H9 (cell line): Measurements from ENCODE around the gene CCDC69. TPM values are rescaled to one million over a fixed set of nuclear protein-coding genes. Genes with fewer than 3 reads are reported as not detected.

ENCODE experiments used
- DNase-seq: peaks from one replicate; pipeline ENCODE4 v3.0.0-alpha.2; 2017
- H2AFZ ChIP-seq: one replicate; pipeline ENCODE4 v1.6.1; 2013; ENCODE audit warnings: mild to moderate bottlenecking, low read length, control low read depth, moderate library complexity
- H2AK5ac ChIP-seq: 2 replicates; pipeline ENCODE4 v1.6.1; 2013; ENCODE audit warnings: low read length, control low read depth, mixed read lengths; ENCODE audit not compliant: insufficient read length
- H2BK120ac ChIP-seq: one replicate; pipeline ENCODE4 v1.6.1; 2013; ENCODE audit warnings: low read depth, mild to moderate bottlenecking, low read length, control low read depth, inconsistent platforms; ENCODE audit not compliant: poor library complexity, severe bottlenecking
- H2BK12ac ChIP-seq: 2 replicates; pipeline ENCODE4 v1.6.1; 2013; ENCODE audit warnings: low read length, control low read depth, mixed read lengths, low read depth; ENCODE audit not compliant: insufficient read length
- H2BK15ac ChIP-seq: 2 replicates; pipeline ENCODE4 v1.6.1; 2013; ENCODE audit warnings: low read depth, low read length, control low read depth
- H2BK20ac ChIP-seq: one replicate; pipeline ENCODE4 v1.6.1; 2013; ENCODE audit warnings: low read depth, mild to moderate bottlenecking, low read length, control low read depth, inconsistent platforms; ENCODE audit not compliant: poor library complexity, severe bottlenecking
- H2BK5ac ChIP-seq: 2 replicates; pipeline ENCODE4 v1.6.1; 2013; ENCODE audit warnings: low read length, control low read depth, mixed read lengths; ENCODE audit not compliant: insufficient read length
- H3K14ac ChIP-seq: 2 replicates; pipeline ENCODE4 v1.6.1; 2013; ENCODE audit warnings: low read length, control low read depth; ENCODE audit not compliant: insufficient read depth
- H3K18ac ChIP-seq: 2 replicates; pipeline ENCODE4 v1.6.1; 2013; ENCODE audit warnings: low read depth, mild to moderate bottlenecking, mixed read lengths, low read length, control low read depth; ENCODE audit not compliant: insufficient read length
- H3K23ac ChIP-seq: 2 replicates; pipeline ENCODE4 v1.6.1; 2013; ENCODE audit warnings: low read length, control low read depth, mixed read lengths, low read depth; ENCODE audit not compliant: insufficient read length
- H3K23me2 ChIP-seq: 2 replicates; pipeline ENCODE4 v1.6.1; 2013; ENCODE audit warnings: low read depth, mild to moderate bottlenecking, mixed read lengths, low read length, control low read depth; ENCODE audit not compliant: insufficient read length, poor library complexity, severe bottlenecking
- H3K27ac ChIP-seq: 2 replicates; pipeline ENCODE4 v1.5.1; 2013; ENCODE audit warnings: low read length, control low read depth, mixed read lengths, low read depth; ENCODE audit not compliant: insufficient read length
- H3K27me3 ChIP-seq: 2 replicates; pipeline ENCODE4 v1.6.1; 2013; ENCODE audit warnings: low read length, control low read depth, inconsistent platforms; ENCODE audit not compliant: insufficient read depth
- H3K4ac ChIP-seq: 2 replicates; pipeline ENCODE4 v1.6.1; 2013; ENCODE audit warnings: low read depth, mild to moderate bottlenecking, control low read depth, inconsistent platforms, low read length, moderate library complexity
- H3K4me1 ChIP-seq: 2 replicates; pipeline ENCODE4 v1.6.1; 2013; ENCODE audit warnings: low read length, control low read depth, inconsistent platforms; ENCODE audit not compliant: insufficient read depth
- H3K4me2 ChIP-seq: 2 replicates; pipeline ENCODE4 v1.6.1; 2013; ENCODE audit warnings: low read length, control low read depth, mixed read lengths; ENCODE audit not compliant: insufficient read length, insufficient read depth
- H3K56ac ChIP-seq: 2 replicates; pipeline ENCODE4 v1.6.1; 2013; ENCODE audit warnings: low read depth, mild to moderate bottlenecking, mixed read lengths, low read length, control low read depth; ENCODE audit not compliant: insufficient read length
- H3K79me1 ChIP-seq: 2 replicates; pipeline ENCODE4 v1.6.1; 2013; ENCODE audit warnings: low read depth, mild to moderate bottlenecking, moderate library complexity, low read length, control low read depth, inconsistent platforms; ENCODE audit not compliant: insufficient read depth, poor library complexity, severe bottlenecking
- H3K79me2 ChIP-seq: 2 replicates; pipeline ENCODE4 v1.6.1; 2013; ENCODE audit warnings: low read length, control low read depth, inconsistent platforms; ENCODE audit not compliant: insufficient read depth
- H3K9ac ChIP-seq: 2 replicates; pipeline ENCODE4 v1.6.1; 2013; ENCODE audit warnings: low read length, control low read depth, mixed read lengths; ENCODE audit not compliant: insufficient read length; ENCODE audit errors: extremely low read depth
- H3K9me3 ChIP-seq: one replicate; pipeline ENCODE4 v1.6.1; 2013; ENCODE audit warnings: low read depth, low read length, inconsistent platforms; ENCODE audit not compliant: control insufficient read depth
- H3T11ph ChIP-seq: one replicate; pipeline ENCODE4 v1.6.1; 2013; ENCODE audit warnings: mild to moderate bottlenecking, low read length, control low read depth, inconsistent platforms
- H4K20me1 ChIP-seq: one replicate; pipeline ENCODE4 v1.6.1; 2013; ENCODE audit not compliant: control insufficient read depth, insufficient read length, insufficient read depth
- H4K5ac ChIP-seq: 2 replicates; pipeline ENCODE4 v1.6.1; 2013; ENCODE audit warnings: low read depth, mild to moderate bottlenecking, mixed read lengths, low read length, control low read depth; ENCODE audit not compliant: insufficient read length
- H4K8ac ChIP-seq: replicated peaks from 2 replicates; pipeline ENCODE4 v1.6.1; 2013; ENCODE audit warnings: low read length, control low read depth, mixed read lengths, low read depth; ENCODE audit not compliant: insufficient read length
- H4K91ac ChIP-seq: 2 replicates; pipeline ENCODE4 v1.6.1; 2013; ENCODE audit warnings: low read depth, mild to moderate bottlenecking, moderate library complexity, mixed read lengths, low read length, control low read depth; ENCODE audit not compliant: insufficient read length
- H3K27ac Mint-ChIP-seq, 3 experiments: 2 replicates in 2 of 3; 3 replicates in 1 of 3; pipeline ENCODE4 v1.8.0; 2020 to 2021; ENCODE audit warnings: mixed read lengths in 3 of 3, mild to moderate bottlenecking in 1 of 3, moderate library complexity in 1 of 3
- H3K27me3 Mint-ChIP-seq: 2 replicates; pipeline ENCODE4 v1.8.0; 2021; ENCODE audit warnings: low read depth, mild to moderate bottlenecking, moderate library complexity, mixed read lengths
- H3K36me3 Mint-ChIP-seq, 3 experiments: 2 replicates in 2 of 3; 3 replicates in 1 of 3; pipeline ENCODE4 v1.8.0; 2020 to 2021; ENCODE audit warnings: low read depth in 3 of 3, mixed read lengths in 3 of 3; ENCODE audit not compliant: insufficient read depth in 1 of 3
- H3K4me1 Mint-ChIP-seq, 2 experiments: 2 replicates each; pipeline ENCODE4 v1.8.0; 2020; ENCODE audit warnings: mixed read lengths in 2 of 2
- H3K4me3 Mint-ChIP-seq, 2 experiments: 2 replicates in 1 of 2; 3 replicates in 1 of 2; pipeline ENCODE4 v1.8.0; 2020 to 2021; ENCODE audit warnings: mild to moderate bottlenecking in 2 of 2, mixed read lengths in 2 of 2, moderate library complexity in 1 of 2
- H3K9me3 Mint-ChIP-seq, 2 experiments: 2 replicates in 1 of 2; 3 replicates in 1 of 2; pipeline ENCODE4 v1.8.0; 2020; ENCODE audit warnings: mild to moderate bottlenecking in 2 of 2, mixed read lengths in 2 of 2, moderate library complexity in 1 of 2
- CTCF ChIP-seq: fragments of 200-600 bp; sonication (generic); conservative IDR thresholded peaks from 3 replicates; pipeline ENCODE4 v1.8.0; 2021; ENCODE audit warnings: antibody characterized with exemption, mild to moderate bottlenecking
- WGBS: extraction: QIAGEN DNeasy Blood & Tissue Kit; methylation state at CpG from one replicate; pipeline ENCODE4 v1.1.7; 2013; ENCODE audit warnings: missing lambda C conversion rate, low lambda C conversion rate, mixed read lengths; ENCODE audit not compliant: insufficient read length; ENCODE audit errors: extremely low coverage; 5-methylcytosine and 5-hydroxymethylcytosine counted together
- total RNA-seq: library from RNA; stranded (reverse); gene quantifications from 2 replicates; pipeline ENCODE4 v1.2.1, GENCODE V29; 2021

CCDC69 gene
- total RNA-seq, 1 experiment from 2014 or later, result 5.3 TPM

- no peaks in the 10 kb centered on the region for H3K9me3 Mint-ChIP-seq
- H3K27ac Mint-ChIP-seq, result no peak overlapping the region
Measured at GRCh38 chr5:151182524-151182900, 41.4 kb downstream of the CCDC69 start.

More at GRCh38 chr5:151182524-151182900, 41.4 kb downstream of the CCDC69 start:
- Histone ChIP-seq H3T11ph (no peak overlapping the region), H3K23ac (no peak overlapping the region), H2BK5ac (no peak overlapping the region), H3K56ac (no peak overlapping the region), H3K4ac (no peak overlapping the region), H4K5ac (no peak overlapping the region), H3K79me1 (no peaks in the 10 kb centered on the region), H3K27me3 (no peaks in the 10 kb centered on the region), H3K9ac (no peak overlapping the region), H4K91ac (no peak overlapping the region), H3K4me2 (no peak overlapping the region), H2BK20ac (no peak overlapping the region), H2BK12ac (no peak overlapping the region), H4K20me1 (no peaks in the 10 kb centered on the region), H3K14ac (no peak overlapping the region), H3K4me1 (peaks cover 3% of the 10 kb centered on the region; the same call in 1 of the 2 replicates), H3K79me2 (no peaks in the 10 kb centered on the region), H2AFZ (no peak overlapping the region), H3K9me3 (no peaks in the 10 kb centered on the region), H3K23me2 (no peaks in the 10 kb centered on the region), H3K27ac (no peak overlapping the region), H2AK5ac (no peak overlapping the region), H3K18ac (no peak overlapping the region), H2BK15ac (no peak overlapping the region), H4K8ac (no peak overlapping the region), H2BK120ac (no peak overlapping the region)
- Mint-ChIP-seq H3K4me1 (peaks cover 11 to 17% of the 10 kb centered on the region in 2 experiments), H3K4me3 (no peak overlapping the region), H3K27me3 (peaks cover 3% of the 10 kb centered on the region; the same call in 1 of the 2 replicates), H3K36me3 (no peaks in the 10 kb centered on the region)
- DNase-seq, result no peak
- no CpG with 5 or more reads among the region's 4 CpGs for WGBS
- TF ChIP-seq CTCF, result no peak
